Skeletal muscle tissue (tissue), 4 donors: Measurements from ENCODE around the gene TRPV4. TPM values are rescaled to one million over a fixed set of nuclear protein-coding genes. Genes with fewer than 3 reads are reported as not detected.

ENCODE experiments used
- H3K27ac ChIP-seq: one replicate; pipeline ENCODE4 v1.7.0; 2013; ENCODE audit warnings: mild to moderate bottlenecking, low read depth, low read length, inconsistent platforms
- H3K27me3 ChIP-seq, 3 donors: one replicate each; pipeline ENCODE4 v1.7.0; 2013; ENCODE audit warnings: low read length in 3 of 3; ENCODE audit not compliant: control insufficient read depth in 3 of 3, insufficient read depth in 3 of 3
- H3K36me3 ChIP-seq, 3 donors: one replicate each; pipeline ENCODE4 v1.7.0; 2013; ENCODE audit warnings: low read length in 3 of 3; ENCODE audit not compliant: control insufficient read depth in 3 of 3, insufficient read depth in 3 of 3
- H3K4me1 ChIP-seq, 3 donors: one replicate each; pipeline ENCODE4 v1.7.0; 2013; ENCODE audit warnings: low read length in 3 of 3, mild to moderate bottlenecking in 3 of 3; ENCODE audit not compliant: control insufficient read depth in 3 of 3, insufficient read depth in 3 of 3
- H3K4me3 ChIP-seq, 3 donors: one replicate each; pipeline ENCODE4 v1.7.0; 2013; ENCODE audit warnings: low read length in 3 of 3
- H3K9ac ChIP-seq, 3 donors: one replicate each; pipeline ENCODE4 v1.7.0; 2013; ENCODE audit warnings: low read length in 3 of 3, mild to moderate bottlenecking in 3 of 3, moderate library complexity in 2 of 3, low read depth in 1 of 3
- H3K9me3 ChIP-seq, 3 donors: one replicate each; pipeline ENCODE4 v1.7.0; 2013; ENCODE audit warnings: low read length in 3 of 3; ENCODE audit not compliant: control insufficient read depth in 3 of 3
- total RNA-seq: library from RNA; depleted of rRNA; stranded (reverse); fragments of >200 nt; gene quantifications from one replicate; pipeline ENCODE4 v1.2.3, GENCODE V29; 2014
- donor health status: Osteomylitis.

Gene TRPV4
- total RNA-seq, 1 donor from 2014 or later: 0.52 TPM

- Histone ChIP-seq H3K9ac (peak overlapping the region in 1 of 3 donors; percentile 3), H3K27ac (no peak overlapping the region), H3K4me1 (peaks cover 8 to 21% (median 11%) of the 10 kb centered on the region in 3 donors), H3K4me3 (peak overlapping the region in 2 of 3 donors; percentile 34 to 66), H3K36me3 (no peaks in the 10 kb centered on the region), H3K27me3 (peaks cover 0 to 3% (median 0%) of the 10 kb centered on the region in 3 donors), H3K9me3 (no peaks in the 10 kb centered on the region)
Measured at GRCh38 chr12:109771746-109772621, 61.2 kb downstream of the TRPV4 start.

GRCh38 chr12:109770861-109771670, 62.1 kb downstream of the TRPV4 start:
- no peaks in the 10 kb centered on the region for H3K36me3 ChIP-seq
- peaks cover 8 to 21% (median 11%) of the 10 kb centered on the region in 3 donors for H3K4me1 ChIP-seq
- H3K27me3 ChIP-seq: peaks cover 0 to 3% (median 0%) of the 10 kb centered on the region in 3 donors
- no peak overlapping the region for H3K4me3 ChIP-seq
- H3K9ac ChIP-seq: no peak overlapping the region
- H3K9me3 ChIP-seq: no peaks in the 10 kb centered on the region
- H3K27ac ChIP-seq: no peak overlapping the region

DNA sequence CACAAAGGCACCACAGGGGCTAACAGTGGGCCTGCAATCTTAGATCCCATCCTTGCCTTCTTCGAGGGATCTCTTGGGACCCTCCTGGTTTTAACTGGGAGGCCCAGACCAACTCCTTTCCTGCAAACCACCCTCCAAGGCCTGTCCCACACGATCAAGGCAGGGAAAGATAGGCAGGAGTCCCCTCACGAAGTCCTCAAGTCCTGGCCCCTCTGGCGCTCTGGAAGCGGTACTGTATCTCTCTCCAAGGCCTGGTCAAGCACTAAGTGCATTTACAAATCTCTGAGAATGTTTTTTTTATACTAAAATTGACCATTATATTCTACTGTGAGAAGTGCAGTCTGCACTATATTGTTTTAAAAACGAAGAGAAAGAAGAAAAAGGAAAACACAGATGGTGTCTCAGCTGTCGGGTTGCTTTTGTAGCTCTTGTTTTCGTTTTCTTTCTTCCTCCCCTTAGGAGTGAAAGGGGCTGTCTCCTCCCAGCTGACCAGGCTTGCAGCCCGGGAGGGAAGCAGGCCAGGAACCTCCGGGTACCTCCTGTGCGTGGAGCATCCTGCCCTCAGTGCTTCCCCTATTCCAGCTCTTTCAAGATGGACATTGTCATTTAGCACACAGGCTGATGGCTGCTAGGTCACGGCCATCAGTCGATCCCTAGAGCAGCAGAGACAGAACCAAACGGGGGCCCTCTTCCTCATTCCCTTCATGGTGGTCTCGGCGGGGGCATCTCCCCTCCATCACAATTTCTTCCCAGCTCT, 62.9 kb downstream of the TRPV4 start:
- Histone ChIP-seq H3K9ac (no peak overlapping the region), H3K27me3 (peaks cover 0 to 3% (median 0%) of the 10 kb centered on the region in 3 donors), H3K36me3 (no peaks in the 10 kb centered on the region), H3K4me3 (no peak overlapping the region), H3K27ac (no peak overlapping the region), H3K9me3 (no peaks in the 10 kb centered on the region), H3K4me1 (peaks cover 8 to 21% (median 11%) of the 10 kb centered on the region in 3 donors)

- no peaks in the 10 kb centered on the region for H3K36me3 ChIP-seq
- H3K9ac ChIP-seq: no peak overlapping the region
- peaks cover 0 to 3% (median 0%) of the 10 kb centered on the region in 3 donors for H3K27me3 ChIP-seq
- H3K27ac ChIP-seq: no peak overlapping the region
- no peak overlapping the region for H3K4me3 ChIP-seq
- H3K4me1 ChIP-seq: peaks cover 8 to 21% (median 11%) of the 10 kb centered on the region in 3 donors
- no peaks in the 10 kb centered on the region for H3K9me3 ChIP-seq
Measured at GRCh38 chr12:109768901-109769670, 64.1 kb downstream of the TRPV4 start.

- Histone ChIP-seq H3K4me1 (peaks cover 5 to 14% (median 6%) of the 10 kb centered on the region in 3 donors), H3K27ac (no peak overlapping the region)
Measured at GRCh38 chr12:109767991-109768900, 65.0 kb downstream of the TRPV4 start.

DNA sequence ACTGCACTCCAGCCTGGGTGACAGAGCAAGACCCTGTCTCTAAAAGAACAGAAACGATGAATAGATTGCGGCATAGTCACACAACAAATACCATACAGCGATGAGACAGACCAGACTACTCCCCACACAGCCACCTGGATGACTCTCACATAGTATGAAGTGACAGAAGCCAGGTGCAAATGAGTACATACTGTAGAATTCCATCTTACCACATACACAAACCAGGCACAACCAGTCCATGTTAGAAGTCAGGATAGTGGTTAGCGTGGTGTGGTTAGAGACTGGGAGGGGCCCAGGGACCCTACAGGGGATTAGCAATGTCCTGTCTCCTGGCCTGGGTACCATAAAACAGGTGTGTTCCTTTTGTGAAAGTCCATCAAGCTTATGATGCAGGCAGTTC, 65.7 kb downstream of the TRPV4 start:
- Histone ChIP-seq H3K9ac (no peak overlapping the region), H3K9me3 (peaks cover 0 to 2% (median 0%) of the 10 kb centered on the region in 3 donors), H3K36me3 (peaks cover 0 to 2% (median 0%) of the 10 kb centered on the region in 3 donors), H3K27me3 (no peaks in the 10 kb centered on the region), H3K4me1 (peaks cover 0 to 6% (median 0%) of the 10 kb centered on the region in 3 donors), H3K4me3 (no peak overlapping the region), H3K27ac (no peak overlapping the region)

More at GRCh38 chr12:109767991-109768900, 65.0 kb downstream of the TRPV4 start:
- Histone ChIP-seq H3K9me3 (peaks cover 0 to 2% (median 0%) of the 10 kb centered on the region in 3 donors), H3K9ac (no peak overlapping the region), H3K36me3 (peaks cover 0 to under 1% (median 0%) of the 10 kb centered on the region in 3 donors), H3K4me3 (no peak overlapping the region), H3K27me3 (no peaks in the 10 kb centered on the region)

- H3K27ac ChIP-seq: no peak overlapping the region
- H3K4me3 ChIP-seq: no peak overlapping the region
- H3K36me3 ChIP-seq: peaks cover 0 to 2% (median 0%) of the 10 kb centered on the region in 3 donors
- no peaks in the 10 kb centered on the region for H3K27me3 ChIP-seq
- no peaks in the 10 kb centered on the region for H3K4me1 ChIP-seq
- H3K9me3 ChIP-seq: peaks cover 0 to 2% (median 0%) of the 10 kb centered on the region in 3 donors
- no peak overlapping the region for H3K9ac ChIP-seq
Measured at GRCh38 chr12:109766251-109766778, 66.9 kb downstream of the TRPV4 start.

- Histone ChIP-seq H3K36me3 (peaks cover 0 to 2% (median 0%) of the 10 kb centered on the region in 3 donors), H3K27ac (no peak overlapping the region), H3K9ac (no peak overlapping the region), H3K27me3 (no peaks in the 10 kb centered on the region), H3K4me1 (peaks cover 0 to 1% (median 0%) of the 10 kb centered on the region in 3 donors), H3K4me3 (no peak overlapping the region), H3K9me3 (peaks cover 0 to 2% (median 0%) of the 10 kb centered on the region in 3 donors)
Measured at GRCh38 chr12:109765446-109765810, 67.8 kb downstream of the TRPV4 start.
